ENCODE measurements around the gene BZW1.

- TF ChIP-seq CTCF (conservative IDR thresholded peaks at IDR 0.05; ENCODE audit: low read depth in 2 of 2) (no peak), CREB1 (CRISPR knock-in tag; IDR thresholded peaks at IDR 0.05; ENCODE audit: low read depth) (no peak)
These were observed at the start of gene BZW1 for GRCh38 chr2:200811333-200812121.

Measured in GM23338 (cell line).